ENCODE data around the gene IAH1.

GRCh38 chr2:9483107-9483506 is 8.8 kb downstream of the IAH1 start:
- no peak for TF ChIP-seq CTCF (IDR thresholded peaks at IDR 0.05 in 2 of 3, conservative IDR thresholded peaks at IDR 0.05 in 1 of 3; ENCODE audit: control insufficient read depth in 2 of 3, extremely low read depth in 1 of 3, insufficient read depth in 1 of 3, low read depth in 3 of 3, low read length in 3 of 3)
- no peak for TF ChIP-seq ZBTB11 (CRISPR knock-in tag; IDR thresholded peaks at IDR 0.05)
- TF ChIP-seq ZNF207 (IDR thresholded peaks at IDR 0.05; ENCODE audit: borderline replicate concordance) = no peak
- TF ChIP-seq POLR2A (IDR thresholded peaks at IDR 0.05; ENCODE audit: low read depth, low read length) = no peak
- TF ChIP-seq POLR2AphosphoS2 (IDR thresholded peaks at IDR 0.05; ENCODE audit: low read depth, low read length) = no peak
- no peak for TF ChIP-seq JUNB (IDR thresholded peaks at IDR 0.05)
- TF ChIP-seq EP300 (IDR thresholded peaks at IDR 0.05; ENCODE audit: borderline replicate concordance in 1 of 2, control insufficient read depth in 1 of 2, low read depth in 2 of 2, low read length in 2 of 2) = no peak

All from GM12878 (cell line).